AG09309 (cell line): ENCODE results near the gene HDAC1.
A peak's percentile ranks its signal among the peaks of the same experiment; 100 is the strongest.

Experiments
- DNase-seq: peaks from one replicate; pipeline ENCODE4 v3.0.0-alpha.2; 2010; ENCODE audit warnings: low read depth
- H3K4me3 ChIP-seq: 2 replicates; pipeline ENCODE4 v1.5.1; 2011; ENCODE audit warnings: mild to moderate bottlenecking, low read depth, low read length, moderate library complexity; ENCODE audit not compliant: control insufficient read depth
- TF ChIP-seq, protein P1 (sequence below): IDR thresholded peaks from 2 replicates; pipeline ENCODE4 v1.5.1; 2011; ENCODE audit warnings: mild to moderate bottlenecking, low read depth, low read length, inconsistent platforms; ENCODE audit not compliant: insufficient read depth, control insufficient read depth; ENCODE audit errors: missing control alignments

The HDAC1 gene

DNA sequence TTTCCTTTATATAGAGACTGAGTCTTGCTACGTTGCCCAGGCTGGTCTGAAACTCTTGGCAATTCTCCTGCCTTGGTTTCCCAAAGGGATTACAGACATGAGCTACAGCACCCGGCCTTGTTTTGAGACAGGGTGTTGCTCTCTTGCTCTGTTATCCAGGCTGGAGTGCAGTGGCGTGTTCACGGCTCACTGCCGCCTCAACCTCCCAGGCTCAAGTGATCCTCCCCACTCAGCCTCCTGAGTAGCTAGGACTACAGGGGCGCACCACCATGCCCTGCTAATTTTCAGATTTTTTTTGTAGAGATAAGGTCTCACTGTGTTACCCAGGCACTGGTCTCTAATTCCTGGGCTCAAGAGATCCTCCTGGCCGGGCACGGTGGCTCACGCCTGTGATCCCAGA is 26.0 kb upstream of the HDAC1 start:
- TF ChIP-seq, protein P1, sequence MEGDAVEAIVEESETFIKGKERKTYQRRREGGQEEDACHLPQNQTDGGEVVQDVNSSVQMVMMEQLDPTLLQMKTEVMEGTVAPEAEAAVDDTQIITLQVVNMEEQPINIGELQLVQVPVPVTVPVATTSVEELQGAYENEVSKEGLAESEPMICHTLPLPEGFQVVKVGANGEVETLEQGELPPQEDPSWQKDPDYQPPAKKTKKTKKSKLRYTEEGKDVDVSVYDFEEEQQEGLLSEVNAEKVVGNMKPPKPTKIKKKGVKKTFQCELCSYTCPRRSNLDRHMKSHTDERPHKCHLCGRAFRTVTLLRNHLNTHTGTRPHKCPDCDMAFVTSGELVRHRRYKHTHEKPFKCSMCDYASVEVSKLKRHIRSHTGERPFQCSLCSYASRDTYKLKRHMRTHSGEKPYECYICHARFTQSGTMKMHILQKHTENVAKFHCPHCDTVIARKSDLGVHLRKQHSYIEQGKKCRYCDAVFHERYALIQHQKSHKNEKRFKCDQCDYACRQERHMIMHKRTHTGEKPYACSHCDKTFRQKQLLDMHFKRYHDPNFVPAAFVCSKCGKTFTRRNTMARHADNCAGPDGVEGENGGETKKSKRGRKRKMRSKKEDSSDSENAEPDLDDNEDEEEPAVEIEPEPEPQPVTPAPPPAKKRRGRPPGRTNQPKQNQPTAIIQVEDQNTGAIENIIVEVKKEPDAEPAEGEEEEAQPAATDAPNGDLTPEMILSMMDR: no peak
- no peak overlapping the region for H3K4me3 ChIP-seq
- DNase-seq: no peak

DNA sequence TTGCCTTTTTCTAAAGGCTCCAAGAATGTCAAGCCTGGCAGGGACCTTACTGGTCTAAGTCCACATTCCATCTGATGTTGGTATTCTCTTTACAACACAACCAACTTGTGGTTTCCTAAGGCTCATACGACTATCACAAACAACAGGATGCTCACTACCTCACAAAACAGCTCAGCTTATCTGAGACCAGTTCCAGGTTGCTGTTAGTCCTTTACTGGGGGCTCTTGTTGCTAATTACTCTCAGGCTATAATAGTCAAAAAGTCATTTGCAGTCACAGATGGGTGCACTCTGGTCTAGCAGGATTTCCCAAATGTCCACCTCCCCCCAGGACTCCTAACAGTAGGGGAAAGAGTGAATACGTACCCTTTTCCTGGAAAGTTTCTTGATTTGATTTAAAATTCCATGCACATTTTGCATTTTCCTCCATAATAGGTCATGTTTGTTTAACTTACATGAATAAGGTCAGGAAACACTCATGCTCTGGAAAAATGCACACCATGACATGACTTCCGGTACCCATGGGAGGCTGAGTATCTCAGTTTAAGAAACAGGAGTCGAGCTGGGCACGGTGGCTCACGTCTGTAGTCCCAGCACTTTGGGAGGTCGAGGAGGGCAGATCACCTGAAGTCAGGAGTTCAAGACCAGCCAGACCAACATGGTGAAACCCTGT is 24.8 kb upstream of the HDAC1 start:
- TF ChIP-seq, protein P1: no peak
- DNase-seq: peak; percentile 7
- no peak overlapping the region for H3K4me3 ChIP-seq

- TF ChIP-seq, protein P1: no peak
- H3K4me3 ChIP-seq: no peak overlapping the region
- DNase-seq: no peak
Measured at GRCh38 chr1:32269744-32270143, 22.1 kb upstream of the HDAC1 start.

- no peak for DNase-seq
- H3K4me3 ChIP-seq: no peak overlapping the region
- TF ChIP-seq, protein P1: no peak
Measured at GRCh38 chr1:32272557-32273390, 19.1 kb upstream of the HDAC1 start.

DNA sequence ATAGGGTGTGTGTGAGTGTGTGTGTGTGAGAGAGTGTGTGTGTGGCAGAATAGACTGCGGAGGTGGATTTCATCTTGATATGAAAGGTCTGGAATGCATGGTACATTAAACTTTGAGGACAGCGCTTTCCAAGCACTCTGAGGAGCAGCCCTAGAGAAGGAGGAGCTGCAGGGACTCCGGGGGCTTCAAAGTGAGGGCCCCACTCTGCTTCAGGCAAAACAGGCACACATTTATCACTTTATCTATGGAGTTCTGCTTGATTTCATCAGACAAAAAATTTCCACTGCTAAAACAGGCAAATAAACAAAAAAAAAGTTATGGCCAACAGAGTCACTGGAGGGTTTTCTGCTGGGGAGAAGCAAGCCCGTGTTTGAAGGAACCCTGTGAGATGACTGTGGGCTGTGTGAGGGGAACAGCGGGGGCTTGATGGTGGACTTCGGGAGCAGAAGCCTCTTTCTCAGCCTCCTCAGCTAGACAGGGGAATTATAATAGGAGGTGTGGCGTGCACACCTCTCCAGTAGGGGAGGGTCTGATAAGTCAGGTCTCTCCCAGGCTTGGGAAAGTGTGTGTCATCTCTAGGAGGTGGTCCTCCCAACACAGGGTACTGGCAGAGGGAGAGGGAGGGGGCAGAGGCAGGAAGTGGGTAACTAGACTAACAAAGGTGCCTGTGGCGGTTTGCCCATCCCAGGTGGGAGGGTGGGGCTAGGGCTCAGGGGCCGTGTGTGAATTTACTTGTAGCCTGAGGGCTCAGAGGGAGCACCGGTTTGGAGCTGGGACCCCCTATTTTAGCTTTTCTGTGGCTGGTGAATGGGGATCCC is 18.3 kb upstream of the HDAC1 start:
- DNase-seq: no peak
- no peak overlapping the region for H3K4me3 ChIP-seq
- TF ChIP-seq, protein P1: no peak

DNA sequence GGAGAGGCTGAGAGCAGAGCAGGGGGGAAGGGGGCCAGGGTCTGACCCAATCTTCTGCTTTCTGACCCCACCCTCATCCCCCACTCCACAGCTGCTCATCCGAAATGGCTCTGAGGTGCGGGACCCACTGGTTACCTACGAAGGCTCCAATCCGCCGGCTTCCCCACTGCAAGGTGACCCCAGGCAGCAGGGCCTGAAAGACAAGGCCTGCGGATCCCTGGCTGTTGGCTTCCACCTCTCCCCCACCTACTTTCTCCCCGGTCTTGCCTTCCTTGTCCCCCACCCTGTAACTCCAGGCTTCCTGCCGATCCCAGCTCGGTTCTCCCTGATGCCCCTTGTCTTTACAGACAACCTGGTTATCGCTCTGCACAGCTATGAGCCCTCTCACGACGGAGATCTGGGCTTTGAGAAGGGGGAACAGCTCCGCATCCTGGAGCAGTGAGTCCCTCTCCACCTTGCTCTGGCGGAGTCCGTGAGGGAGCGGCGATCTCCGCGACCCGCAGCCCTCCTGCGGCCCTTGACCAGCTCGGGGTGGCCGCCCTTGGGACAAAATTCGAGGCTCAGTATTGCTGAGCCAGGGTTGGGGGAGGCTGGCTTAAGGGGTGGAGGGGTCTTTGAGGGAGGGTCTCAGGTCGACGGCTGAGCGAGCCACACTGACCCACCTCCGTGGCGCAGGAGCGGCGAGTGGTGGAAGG is 17.1 kb upstream of the HDAC1 start:
- H3K4me3 ChIP-seq: no peak overlapping the region
- no peak for DNase-seq
- TF ChIP-seq, protein P1: no peak
